HCT116 (cell line): ENCODE data around the gene FHOD1. TPM values are rescaled to one million over a fixed set of nuclear protein-coding genes. Genes with fewer than 3 reads are reported as not detected.

ENCODE experiments used
- ATAC-seq: fragments of 200-7000 bp; cut with Tn5 transposase; 2 replicates; pipeline ENCODE4 v1.9.1; 2020; ENCODE audit warnings: mild to moderate bottlenecking, moderate library complexity
- BruUV-seq: library from RNA; stranded (reverse); fragments of 400-500 nt; replicated peaks from 2 replicates; lab custom pipeline; 2021; lab: Mats Ljungman, UMichigan
- CTCF ChIA-PET: fragments of 300-600 bp; sonication (Branson Sonifier 250); formaldehyde crosslinking; loops from one replicate; lab custom pipeline; 2021; ENCODE audit warnings: antibody characterized with exemption; lab: Charles Lee
- POLR2A ChIA-PET: fragments of 300-600, 350-600 bp; sonication (Branson Sonifier 250); formaldehyde crosslinking; loops from one replicate; lab custom pipeline; 2021; ENCODE audit warnings: antibody characterized with exemption; lab: Charles Lee
- RAD21 ChIA-PET, 2 experiments: fragments of 300-600 bp; sonication (Branson Sonifier 250); formaldehyde crosslinking; loops; one replicate each; lab custom pipeline; 2023; ENCODE audit warnings: low total read pairs in 2 of 2; ENCODE audit not compliant: uncharacterized antibody in 2 of 2, unreplicated experiment in 2 of 2, low non-redundant PET in 1 of 2; lab: Charles Lee
- DNase-seq: peaks from one replicate; pipeline ENCODE4 v3.0.0-alpha.2; 2010; ENCODE audit warnings: low read depth, low spot score
- H2AFZ ChIP-seq: fragments of 200-600 bp; shearing (Covaris generic), sonication (generic); 2 replicates; pipeline ENCODE4 v1.6.1; 2017; ENCODE audit warnings: low read depth, mixed run types, mixed read lengths, antibody characterized with exemption, low read length; ENCODE audit not compliant: poor library complexity, severe bottlenecking
- H3K27ac ChIP-seq: 2 replicates; pipeline ENCODE4 v1.5.1; 2012; ENCODE audit warnings: low read depth, low read length
- H3K27me3 ChIP-seq: fragments of 200-600 bp; sonication (generic); 2 replicates; pipeline ENCODE4 v1.6.1; 2016; ENCODE audit warnings: mixed run types, low read length, mixed read lengths; ENCODE audit not compliant: insufficient read depth
- H3K36me3 ChIP-seq, 2 experiments: fragments of 200-500 bp in 1 of 2; fragments of 200-600 bp in 1 of 2; sonication (Bioruptor generic) in 1 of 2; sonication (generic) in 1 of 2; 2 replicates each; pipeline versions ENCODE4 v1.5.1 to v1.6.1; 2014 to 2016; ENCODE audit warnings: low read length in 2 of 2, inconsistent platforms in 1 of 2, mixed read lengths in 1 of 2, mixed run types in 1 of 2; ENCODE audit not compliant: insufficient read depth in 2 of 2, control insufficient read depth in 1 of 2
- H3K4me1 ChIP-seq, 2 experiments: fragments of 200-600 bp in 1 of 2; sonication (generic) in 1 of 2; 2 replicates each; pipeline versions ENCODE4 v1.5.1 to v1.6.1; 2012 to 2017; ENCODE audit warnings: low read length in 2 of 2, inconsistent platforms in 1 of 2, mild to moderate bottlenecking in 1 of 2, mixed read lengths in 1 of 2, mixed run types in 1 of 2, moderate library complexity in 1 of 2; ENCODE audit not compliant: insufficient read depth in 2 of 2, control insufficient read depth in 1 of 2
- H3K4me2 ChIP-seq: fragments of 200-600 bp; sonication (generic); 2 replicates; pipeline ENCODE4 v1.6.1; 2017; ENCODE audit warnings: mixed run types, low read length, mixed read lengths
- H3K4me3 ChIP-seq, 2 experiments: fragments of 200-600 bp in 1 of 2; sonication (generic) in 1 of 2; replicated peaks in 1 of 2; 2 replicates each; pipeline ENCODE4 v1.5.1; 2011 to 2016; ENCODE audit warnings: low read length in 2 of 2, control low read depth in 1 of 2, low read depth in 1 of 2, mild to moderate bottlenecking in 1 of 2, mixed read lengths in 1 of 2, mixed run types in 1 of 2
- H3K79me2 ChIP-seq: fragments of 200-600 bp; sonication (generic); 2 replicates; pipeline ENCODE4 v1.6.1; 2017; ENCODE audit warnings: mild to moderate bottlenecking, mixed run types, low read length, moderate library complexity, mixed read lengths; ENCODE audit not compliant: insufficient read depth
- H3K9ac ChIP-seq: fragments of 200-600 bp; sonication (generic); 2 replicates; pipeline ENCODE4 v1.6.1; 2016; ENCODE audit warnings: low read length, mixed read lengths
- H3K9me2 ChIP-seq: fragments of 200-600 bp; sonication (generic), shearing (Covaris generic); 2 replicates; pipeline ENCODE4 v1.6.1; 2017; ENCODE audit warnings: mixed run types, mild to moderate bottlenecking, moderate library complexity; ENCODE audit not compliant: insufficient read depth
- H3K9me3 ChIP-seq, 2 experiments: fragments of 200-500 bp in 1 of 2; fragments of 200-600 bp in 1 of 2; sonication (Bioruptor generic) in 1 of 2; sonication (generic) in 1 of 2; 2 replicates each; pipeline ENCODE4 v1.6.1; 2014 to 2017; ENCODE audit warnings: low read length in 2 of 2, mixed read lengths in 2 of 2, inconsistent platforms in 1 of 2, low read depth in 1 of 2, mild to moderate bottlenecking in 1 of 2, mixed run types in 1 of 2, moderate library complexity in 1 of 2; ENCODE audit not compliant: control insufficient read depth in 1 of 2, insufficient read depth in 1 of 2
- H4K20me1 ChIP-seq: fragments of 200-600 bp; sonication (generic), shearing (Covaris generic); 2 replicates; pipeline ENCODE4 v1.6.1; 2017; ENCODE audit warnings: mixed run types, mild to moderate bottlenecking, moderate library complexity; ENCODE audit not compliant: insufficient read depth
- CEBPB ChIP-seq: IDR thresholded peaks from 2 replicates; pipeline ENCODE4 v1.6.1; 2012; ENCODE audit warnings: low read depth
- EGR1 ChIP-seq: IDR thresholded peaks from 2 replicates; pipeline ENCODE4 v1.6.1; 2012; ENCODE audit warnings: low read depth
- ELF1 ChIP-seq: IDR thresholded peaks from 2 replicates; pipeline ENCODE4 v1.6.1; 2012; ENCODE audit warnings: low read depth, borderline replicate concordance
- EZH2 ChIP-seq: fragments of 200-600 bp; sonication (generic); IDR thresholded peaks from 2 replicates; pipeline ENCODE4 v1.6.1; 2017; ENCODE audit warnings: antibody characterized with exemption, mixed run types
- FOSL1 ChIP-seq: IDR thresholded peaks from 2 replicates; pipeline ENCODE4 v1.6.1; 2012; ENCODE audit warnings: low read depth
- JUND ChIP-seq: IDR thresholded peaks from 2 replicates; pipeline ENCODE4 v1.6.1; 2012
- POLR2A ChIP-seq: IDR thresholded peaks from 2 replicates; pipeline ENCODE4 v1.7.0; 2011; ENCODE audit warnings: borderline replicate concordance; ENCODE audit not compliant: insufficient read depth, insufficient read length; ENCODE audit errors: extremely low read depth
- RAD21 ChIP-seq: IDR thresholded peaks from 2 replicates; pipeline ENCODE4 v1.6.1; 2012; ENCODE audit warnings: low read depth, mild to moderate bottlenecking
- SIN3A ChIP-seq: IDR thresholded peaks from 2 replicates; pipeline ENCODE4 v1.6.1; 2012; ENCODE audit warnings: low read depth
- SP1 ChIP-seq: IDR thresholded peaks from 2 replicates; pipeline ENCODE4 v1.6.1; 2012; ENCODE audit warnings: low read depth
- TCF7L2 ChIP-seq: IDR thresholded peaks from 2 replicates; pipeline ENCODE4 v1.7.0; 2011; ENCODE audit warnings: borderline replicate concordance, inconsistent platforms; ENCODE audit not compliant: insufficient read depth, insufficient read length; ENCODE audit errors: extremely low read depth
- YY1 ChIP-seq: IDR thresholded peaks from 2 replicates; pipeline ENCODE4 v1.6.1; 2011; ENCODE audit warnings: low read length, low read depth, moderate library complexity, mild to moderate bottlenecking; ENCODE audit not compliant: insufficient replicate concordance; ENCODE audit errors: extremely low read depth
- ZNF274 ChIP-seq: fragments of 200-500 bp; sonication (Bioruptor generic); IDR thresholded peaks from 2 replicates; pipeline ENCODE4 v1.6.1; 2014; ENCODE audit warnings: mild to moderate bottlenecking, low read depth, low read length, inconsistent platforms
- intact Hi-C: fragments of 100-400 bp; cut with micrococcal nuclease; formaldehyde crosslinking; loops from 2 replicates; pipeline ENCODE4 v1.10.0; 2022
- total RNA-seq: library from RNA; stranded (reverse); gene quantifications from one replicate; pipeline ENCODE4 v1.2.1, GENCODE V29; 2021; ENCODE audit not compliant: unreplicated experiment
- TF ChIP-seq, protein P1 (sequence below), 3 experiments: fragments of 200-600 bp in 1 of 3; sonication (generic) in 1 of 3; IDR thresholded peaks in 2 of 3; conservative IDR thresholded peaks in 1 of 3; 2 replicates each; pipeline ENCODE4 v1.5.1; 2012 to 2017; ENCODE audit warnings: low read depth in 2 of 3, low read length in 2 of 3, antibody characterized with exemption in 1 of 3, borderline replicate concordance in 1 of 3, control low read depth in 1 of 3, mild to moderate bottlenecking in 1 of 3, mixed read lengths in 1 of 3, mixed run types in 1 of 3, moderate library complexity in 1 of 3; ENCODE audit not compliant: insufficient read depth in 1 of 3
- TF ChIP-seq, protein P2 (sequence below): IDR thresholded peaks from 2 replicates; pipeline ENCODE4 v1.6.1; 2011; ENCODE audit warnings: mild to moderate bottlenecking, low read length, moderate library complexity; ENCODE audit not compliant: insufficient replicate concordance; ENCODE audit errors: extremely low read depth

FHOD1 gene
- total RNA-seq, 1 experiment from 2014 or later: 69.2 TPM

DNA sequence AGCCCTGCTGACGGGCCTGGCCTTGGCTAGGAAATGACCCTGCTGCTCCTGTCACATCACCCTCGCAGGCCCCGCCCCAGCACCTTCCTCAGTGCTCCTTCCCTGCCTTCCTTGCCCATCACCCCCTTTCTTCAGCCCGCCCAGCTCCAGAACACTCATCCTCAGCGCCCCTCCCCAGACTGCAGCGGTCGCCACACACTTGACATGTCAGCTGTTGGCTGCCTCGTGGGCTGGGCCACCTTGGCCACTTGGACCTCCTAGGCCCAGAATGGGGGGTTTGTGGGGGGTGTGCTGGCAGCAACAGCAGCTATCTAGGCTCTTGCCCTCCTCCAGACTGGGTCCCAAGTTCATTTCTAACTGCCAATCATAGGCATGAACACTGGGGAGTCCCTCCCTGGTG lies 37.7 kb downstream of the FHOD1 start:
- Histone ChIP-seq H3K36me3 (no peaks in the 10 kb centered on the region), H3K9ac (no peak overlapping the region), H3K27ac (no peak overlapping the region), H4K20me1 (no peaks in the 10 kb centered on the region), H3K9me3 (no peaks in the 10 kb centered on the region), H3K27me3 (no peaks in the 10 kb centered on the region), H3K79me2 (no peaks in the 10 kb centered on the region), H3K9me2 (no peaks in the 10 kb centered on the region), H2AFZ (no peak overlapping the region), H3K4me3 (no peak overlapping the region), H3K4me2 (no peak overlapping the region), H3K4me1 (peaks cover 11 to 34% of the 10 kb centered on the region in 2 experiments)
- no TSS peak for BruUV-seq
- TF ChIP-seq CEBPB: no peak
- no peak for TF ChIP-seq TCF7L2
- no peak for TF ChIP-seq ZNF274
- TF ChIP-seq SP1: no peak
- TF ChIP-seq FOSL1: no peak
- TF ChIP-seq YY1: no peak
- TF ChIP-seq RAD21: no peak
- no peak for TF ChIP-seq EZH2
- TF ChIP-seq SIN3A: no peak
- no peak for ATAC-seq
- CTCF ChIA-PET: interaction anchor here (1.4 kb wide), 1 partner anchor 11 kb away, joined by 3 read pairs; no protein-coding TSS in a partner anchor
- DNase-seq: no peak
- POLR2A ChIA-PET: no interaction called here
- intact Hi-C loops: no loop called here
- RAD21 ChIA-PET: no interaction called here

- peak overlapping the region; percentile 62 for H3K4me2 ChIP-seq
These were observed 39.0 kb downstream of the FHOD1 start for GRCh38 chr16:67208154-67208896.

More at GRCh38 chr16:67208154-67208896, 39.0 kb downstream of the FHOD1 start:
- no TSS peak for BruUV-seq
- TF ChIP-seq TCF7L2 (no peak), SP1 (no peak), ZNF274 (no peak), JUND (no peak), EGR1 (no peak), POLR2A (no peak), ELF1 (no peak)
- TF ChIP-seq, protein P1, sequence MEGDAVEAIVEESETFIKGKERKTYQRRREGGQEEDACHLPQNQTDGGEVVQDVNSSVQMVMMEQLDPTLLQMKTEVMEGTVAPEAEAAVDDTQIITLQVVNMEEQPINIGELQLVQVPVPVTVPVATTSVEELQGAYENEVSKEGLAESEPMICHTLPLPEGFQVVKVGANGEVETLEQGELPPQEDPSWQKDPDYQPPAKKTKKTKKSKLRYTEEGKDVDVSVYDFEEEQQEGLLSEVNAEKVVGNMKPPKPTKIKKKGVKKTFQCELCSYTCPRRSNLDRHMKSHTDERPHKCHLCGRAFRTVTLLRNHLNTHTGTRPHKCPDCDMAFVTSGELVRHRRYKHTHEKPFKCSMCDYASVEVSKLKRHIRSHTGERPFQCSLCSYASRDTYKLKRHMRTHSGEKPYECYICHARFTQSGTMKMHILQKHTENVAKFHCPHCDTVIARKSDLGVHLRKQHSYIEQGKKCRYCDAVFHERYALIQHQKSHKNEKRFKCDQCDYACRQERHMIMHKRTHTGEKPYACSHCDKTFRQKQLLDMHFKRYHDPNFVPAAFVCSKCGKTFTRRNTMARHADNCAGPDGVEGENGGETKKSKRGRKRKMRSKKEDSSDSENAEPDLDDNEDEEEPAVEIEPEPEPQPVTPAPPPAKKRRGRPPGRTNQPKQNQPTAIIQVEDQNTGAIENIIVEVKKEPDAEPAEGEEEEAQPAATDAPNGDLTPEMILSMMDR (IDR thresholded peaks at IDR 0.05 in 2 of 3, conservative IDR thresholded peaks at IDR 0.05 in 1 of 3; ENCODE audit: borderline replicate concordance in 1 of 3, insufficient read depth in 1 of 3, low read depth in 2 of 3, low read length in 2 of 3): no peak
- TF ChIP-seq, protein P2, sequence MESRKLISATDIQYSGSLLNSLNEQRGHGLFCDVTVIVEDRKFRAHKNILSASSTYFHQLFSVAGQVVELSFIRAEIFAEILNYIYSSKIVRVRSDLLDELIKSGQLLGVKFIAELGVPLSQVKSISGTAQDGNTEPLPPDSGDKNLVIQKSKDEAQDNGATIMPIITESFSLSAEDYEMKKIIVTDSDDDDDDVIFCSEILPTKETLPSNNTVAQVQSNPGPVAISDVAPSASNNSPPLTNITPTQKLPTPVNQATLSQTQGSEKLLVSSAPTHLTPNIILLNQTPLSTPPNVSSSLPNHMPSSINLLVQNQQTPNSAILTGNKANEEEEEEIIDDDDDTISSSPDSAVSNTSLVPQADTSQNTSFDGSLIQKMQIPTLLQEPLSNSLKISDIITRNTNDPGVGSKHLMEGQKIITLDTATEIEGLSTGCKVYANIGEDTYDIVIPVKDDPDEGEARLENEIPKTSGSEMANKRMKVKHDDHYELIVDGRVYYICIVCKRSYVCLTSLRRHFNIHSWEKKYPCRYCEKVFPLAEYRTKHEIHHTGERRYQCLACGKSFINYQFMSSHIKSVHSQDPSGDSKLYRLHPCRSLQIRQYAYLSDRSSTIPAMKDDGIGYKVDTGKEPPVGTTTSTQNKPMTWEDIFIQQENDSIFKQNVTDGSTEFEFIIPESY: no peak
- ChIA-PET POLR2A (interaction anchor here (0.8 kb wide), 1 partner anchor 10 kb away, joined by 5 read pairs; no protein-coding TSS in a partner anchor), RAD21 (no interaction called here), CTCF (interaction anchor here (1.8 kb wide), 1 partner anchor 10 kb away, joined by 7 read pairs; no protein-coding TSS in a partner anchor)
- Histone ChIP-seq H3K27ac (peak overlapping the region; percentile 40; the same call in 1 of the 2 replicates), H3K4me1 (peaks cover 11 to 32% of the 10 kb centered on the region in 2 experiments), H3K79me2 (no peaks in the 10 kb centered on the region), H3K4me3 (no peak overlapping the region), H3K36me3 (peaks cover 0 to 5% of the 10 kb centered on the region in 2 experiments; a peak in 2 of 4 replicates), H3K9ac (peak overlapping the region; percentile 32; the same call in 1 of the 2 replicates), H4K20me1 (no peaks in the 10 kb centered on the region), H3K9me2 (no peaks in the 10 kb centered on the region), H3K27me3 (no peaks in the 10 kb centered on the region), H3K9me3 (no peaks in the 10 kb centered on the region), H2AFZ (no peak overlapping the region)
- ATAC-seq (no peak), DNase-seq (no peak)
- intact Hi-C loops: no loop called here
